Naive thymus-derived CD4-positive, alpha-beta T cell (primary cell): Measurements from ENCODE around the gene RRP15. TPM values are rescaled to one million over a fixed set of nuclear protein-coding genes. Genes with fewer than 3 reads are reported as not detected.

Source experiments
- ATAC-seq: fragments of 150-1000 bp; cut with Tn5 transposase; 2 replicates; pipeline ENCODE4 v1.10.0; 2021; ENCODE audit warnings: mild to moderate bottlenecking, moderate library complexity
- CTCF ChIA-PET: fragments of 350-600 bp; sonication (Branson Sonifier 250); formaldehyde crosslinking; loops from one replicate; lab custom pipeline; 2021; ENCODE audit warnings: antibody characterized with exemption; lab: Charles Lee
- POLR2A ChIA-PET: fragments of 350-600 bp; sonication (Branson Sonifier 250); formaldehyde crosslinking; loops from one replicate; lab custom pipeline; 2021; ENCODE audit warnings: antibody characterized with exemption, inconsistent platforms; lab: Charles Lee
- DNase-seq, 9 donors: peaks; one replicate each; pipeline versions ENCODE4 v3.0.0 to v3.0.0-alpha.2; 2020 to 2022; ENCODE audit warnings: mixed read lengths in 1 of 9
- H3K27ac ChIP-seq: one replicate; pipeline ENCODE4 v1.7.0; 2013; ENCODE audit warnings: mild to moderate bottlenecking, low read depth, low read length, moderate library complexity
- H3K27me3 ChIP-seq, 2 donors: one replicate each; pipeline ENCODE4 v1.7.0; 2013; ENCODE audit warnings: low read length in 2 of 2, mild to moderate bottlenecking in 2 of 2, moderate library complexity in 2 of 2; ENCODE audit not compliant: control insufficient read depth in 2 of 2, insufficient read depth in 2 of 2
- H3K36me3 ChIP-seq, 3 experiments: 1 replicate in 2 of 3; 2 replicates in 1 of 3; pipeline ENCODE4 v1.7.0; 2013; ENCODE audit warnings: low read length in 3 of 3, mild to moderate bottlenecking in 3 of 3, moderate library complexity in 1 of 3; ENCODE audit not compliant: insufficient read depth in 3 of 3, control insufficient read depth in 2 of 3
- H3K4me1 ChIP-seq, 2 donors: one replicate each; pipeline ENCODE4 v1.7.0; 2013; ENCODE audit warnings: low read length in 2 of 2, mild to moderate bottlenecking in 2 of 2, moderate library complexity in 1 of 2; ENCODE audit not compliant: control insufficient read depth in 2 of 2, insufficient read depth in 2 of 2
- H3K4me3 ChIP-seq: 2 replicates; pipeline ENCODE4 v1.7.0; 2013; ENCODE audit warnings: mild to moderate bottlenecking, low read length
- H3K9me3 ChIP-seq, 3 experiments: 1 replicate in 2 of 3; 2 replicates in 1 of 3; pipeline ENCODE4 v1.7.0; 2013; ENCODE audit warnings: low read length in 3 of 3; ENCODE audit not compliant: control insufficient read depth in 2 of 3
- H3K27ac Mint-ChIP-seq, 9 donors: one replicate each; pipeline ENCODE4 v1.8.0; 2020 to 2022; ENCODE audit warnings: mixed read lengths in 9 of 9, mild to moderate bottlenecking in 8 of 9, moderate library complexity in 5 of 9, inconsistent platforms in 2 of 9
- H3K27me3 Mint-ChIP-seq, 5 donors: one replicate each; pipeline ENCODE4 v1.8.0; 2021 to 2022; ENCODE audit warnings: mixed read lengths in 5 of 5, mild to moderate bottlenecking in 1 of 5
- H3K36me3 Mint-ChIP-seq, 5 donors: one replicate each; pipeline ENCODE4 v1.8.0; 2020 to 2022; ENCODE audit warnings: mixed read lengths in 5 of 5, mild to moderate bottlenecking in 3 of 5, inconsistent platforms in 1 of 5
- H3K4me1 Mint-ChIP-seq, 7 donors: one replicate each; pipeline ENCODE4 v1.8.0; 2020 to 2022; ENCODE audit warnings: mixed read lengths in 7 of 7, mild to moderate bottlenecking in 3 of 7, inconsistent platforms in 1 of 7
- H3K4me3 Mint-ChIP-seq, 10 donors: one replicate each; pipeline ENCODE4 v1.8.0; 2020 to 2022; ENCODE audit warnings: mild to moderate bottlenecking in 10 of 10, mixed read lengths in 10 of 10, moderate library complexity in 6 of 10, inconsistent platforms in 2 of 10
- H3K9me3 Mint-ChIP-seq, 11 donors: one replicate each; pipeline ENCODE4 v1.8.0; 2020 to 2022; ENCODE audit warnings: mixed read lengths in 11 of 11, mild to moderate bottlenecking in 4 of 11, inconsistent platforms in 1 of 11, moderate library complexity in 1 of 11
- intact Hi-C, 2 donors: fragments of 100-400 bp; cut with micrococcal nuclease; formaldehyde crosslinking; loops; one replicate each; pipeline ENCODE4 v1.15.1; 2023
- polyA plus RNA-seq, 2 donors: library from polyadenylated mRNA; unstranded; fragments of 300-500 nt; fragmentation: Illumina TruSeq; gene quantifications; one replicate each; pipeline ENCODE4 v1.2.3, GENCODE V29; 2021
- total RNA-seq, 6 experiments: library from RNA in 5 of 6; stranded (reverse) in 5 of 6; gene quantifications; 1 replicate in 5 of 6; 2 replicates in 1 of 6; pipeline ENCODE4 v1.2.3 and lab custom pipeline; 2021 to 2026

The RRP15 gene
- total and polyA plus RNA-seq, 7 experiments from 2014 or later: 12.4 to 19.0 (median 17.7) TPM

DNA sequence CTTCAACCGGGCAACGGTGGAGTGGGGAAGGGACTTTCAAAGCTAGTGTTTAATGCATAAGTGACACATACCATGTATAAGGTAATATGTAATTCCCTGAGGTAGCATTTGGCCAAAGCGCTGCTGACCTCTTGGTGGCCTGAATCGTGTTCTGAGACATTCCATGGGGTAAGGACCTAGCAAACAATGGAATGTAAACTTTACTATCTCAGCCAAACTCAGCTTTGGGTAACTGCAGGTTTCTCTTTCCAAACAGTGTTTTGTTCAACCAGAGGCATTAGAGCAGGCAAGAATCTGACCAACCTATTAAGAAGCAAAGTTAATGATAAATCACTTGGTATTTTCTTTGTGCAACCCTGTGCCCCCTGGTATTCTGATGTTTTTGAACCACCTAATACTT is 82.0 kb downstream of the RRP15 start:
- ATAC-seq: no peak
- Mint-ChIP-seq H3K27me3 (peaks cover 0 to 4% (median 0%) of the 10 kb centered on the region in 5 donors), H3K9me3 (no peaks in the 10 kb centered on the region), H3K27ac (no peak overlapping the region), H3K36me3 (no peaks in the 10 kb centered on the region), H3K4me3 (no peak overlapping the region), H3K4me1 (no peaks in the 10 kb centered on the region)
- DNase-seq: no peak
- ChIA-PET CTCF (no interaction called here), POLR2A (no interaction called here)
- Histone ChIP-seq H3K27me3 (no peaks in the 10 kb centered on the region), H3K4me3 (no peak overlapping the region), H3K27ac (no peak overlapping the region), H3K4me1 (no peaks in the 10 kb centered on the region), H3K9me3 (no peaks in the 10 kb centered on the region), H3K36me3 (no peaks in the 10 kb centered on the region)
- intact Hi-C loops: no loop called here

GRCh38 chr1:218368686-218369085 is 83.6 kb downstream of the RRP15 start:
- Histone ChIP-seq H3K36me3 (no peaks in the 10 kb centered on the region), H3K27ac (no peak overlapping the region), H3K4me3 (no peak overlapping the region), H3K4me1 (no peaks in the 10 kb centered on the region), H3K9me3 (no peaks in the 10 kb centered on the region), H3K27me3 (no peaks in the 10 kb centered on the region)
- Mint-ChIP-seq H3K27me3 (peaks cover 0 to 7% (median 4%) of the 10 kb centered on the region in 5 donors), H3K36me3 (no peaks in the 10 kb centered on the region), H3K4me1 (no peaks in the 10 kb centered on the region), H3K4me3 (no peak overlapping the region), H3K9me3 (no peaks in the 10 kb centered on the region), H3K27ac (no peak overlapping the region)
- ChIA-PET POLR2A (no interaction called here), CTCF (no interaction called here)
- intact Hi-C loops: no loop called here
- no peak for DNase-seq
- ATAC-seq: no peak

- ATAC-seq: no peak
Measured at GRCh38 chr1:218369688-218370511, 84.8 kb downstream of the RRP15 start.

GRCh38 chr1:218371927-218372672 is 87.0 kb downstream of the RRP15 start:
- no peak for ATAC-seq
- CTCF ChIA-PET: no interaction called here

More at GRCh38 chr1:218369688-218370511, 84.8 kb downstream of the RRP15 start:
- H3K4me1 Mint-ChIP-seq: no peaks in the 10 kb centered on the region
- Histone ChIP-seq H3K36me3 (no peaks in the 10 kb centered on the region), H3K9me3 (no peaks in the 10 kb centered on the region), H3K27ac (no peak overlapping the region), H3K27me3 (no peaks in the 10 kb centered on the region), H3K4me3 (no peak overlapping the region), H3K4me1 (no peaks in the 10 kb centered on the region)
- H3K9me3 Mint-ChIP-seq: no peaks in the 10 kb centered on the region
- no peak overlapping the region for H3K27ac Mint-ChIP-seq
- no peak for DNase-seq
- POLR2A ChIA-PET: no interaction called here
- no peak overlapping the region for H3K4me3 Mint-ChIP-seq
- CTCF ChIA-PET: no interaction called here
- peaks cover 0 to 10% (median 4%) of the 10 kb centered on the region in 5 donors for H3K27me3 Mint-ChIP-seq
- intact Hi-C loops: no loop called here
- H3K36me3 Mint-ChIP-seq: no peaks in the 10 kb centered on the region

GRCh38 chr1:218374401-218375353 is 89.6 kb downstream of the RRP15 start:
- Histone ChIP-seq H3K9me3 (no peaks in the 10 kb centered on the region), H3K4me1 (no peaks in the 10 kb centered on the region), H3K36me3 (no peaks in the 10 kb centered on the region), H3K4me3 (no peak overlapping the region), H3K27me3 (no peaks in the 10 kb centered on the region), H3K27ac (no peak overlapping the region)
- peak overlapping the region in 1 of 9 donors; percentile 16 for H3K27ac Mint-ChIP-seq
- no peaks in the 10 kb centered on the region for H3K36me3 Mint-ChIP-seq
- DNase-seq (no peak), ATAC-seq (no peak)
- ChIA-PET CTCF (no interaction called here), POLR2A (no interaction called here)
- H3K27me3 Mint-ChIP-seq: peaks cover 0 to 22% (median 14%) of the 10 kb centered on the region in 5 donors
- intact Hi-C loops: no loop called here
- H3K4me3 Mint-ChIP-seq: no peak overlapping the region
- no peaks in the 10 kb centered on the region for H3K9me3 Mint-ChIP-seq
- peaks cover 0 to 10% (median 7%) of the 10 kb centered on the region in 7 donors for H3K4me1 Mint-ChIP-seq

More at GRCh38 chr1:218371927-218372672, 87.0 kb downstream of the RRP15 start:
- Mint-ChIP-seq H3K27ac (no peak overlapping the region), H3K4me1 (peaks cover 0 to 3% (median 1%) of the 10 kb centered on the region in 7 donors), H3K27me3 (peaks cover 0 to 22% (median 7%) of the 10 kb centered on the region in 5 donors), H3K36me3 (no peaks in the 10 kb centered on the region), H3K9me3 (no peaks in the 10 kb centered on the region), H3K4me3 (no peak overlapping the region)
- Histone ChIP-seq H3K4me1 (no peaks in the 10 kb centered on the region), H3K9me3 (no peaks in the 10 kb centered on the region), H3K4me3 (no peak overlapping the region), H3K27ac (no peak overlapping the region), H3K27me3 (no peaks in the 10 kb centered on the region), H3K36me3 (no peaks in the 10 kb centered on the region)
- no peak for DNase-seq
- POLR2A ChIA-PET: no interaction called here
- intact Hi-C loops: no loop called here

DNA sequence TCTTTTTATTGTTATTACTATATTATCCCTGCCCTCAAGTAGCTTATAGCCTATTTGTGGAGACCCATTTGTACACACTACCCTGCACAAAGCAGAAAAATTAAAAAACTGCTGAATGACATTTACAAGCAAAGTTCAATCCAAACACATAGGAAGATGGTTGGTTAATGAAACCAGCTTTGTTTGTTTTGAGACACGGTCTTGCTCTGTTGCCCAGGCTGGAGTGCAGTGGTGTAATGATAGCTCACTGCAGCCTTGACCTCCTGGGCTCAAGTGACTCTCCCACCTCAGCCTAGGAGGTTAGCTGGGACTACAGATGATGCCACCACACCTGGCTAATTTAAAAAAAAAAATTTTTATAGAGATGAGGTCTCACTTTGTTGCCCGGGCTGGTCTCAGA is 91.6 kb downstream of the RRP15 start:
- H3K27ac Mint-ChIP-seq: no peak overlapping the region
- H3K27me3 ChIP-seq: no peaks in the 10 kb centered on the region
- H3K9me3 ChIP-seq: no peaks in the 10 kb centered on the region
- no peak overlapping the region for H3K4me3 Mint-ChIP-seq
- no peaks in the 10 kb centered on the region for H3K4me1 ChIP-seq
- POLR2A ChIA-PET: no interaction called here
- DNase-seq (no peak), ATAC-seq (no peak)
- H3K27me3 Mint-ChIP-seq: peaks cover 14 to 31% (median 23%) of the 10 kb centered on the region in 5 donors
- H3K4me3 ChIP-seq: no peak overlapping the region
- peaks cover 0 to 10% (median 7%) of the 10 kb centered on the region in 7 donors for H3K4me1 Mint-ChIP-seq
- intact Hi-C loops: loop anchor here (1.0 to 2.0 kb wide), 2 partner anchors 26 to 46 kb away; no protein-coding TSS in a partner anchor
- H3K36me3 ChIP-seq: no peaks in the 10 kb centered on the region
- CTCF ChIA-PET: no interaction called here
- no peaks in the 10 kb centered on the region for H3K9me3 Mint-ChIP-seq
- H3K27ac ChIP-seq: no peak overlapping the region
- H3K36me3 Mint-ChIP-seq: no peaks in the 10 kb centered on the region
